ENCODE measurements around the gene KIF2A.

KIF2A gene

GRCh38 chr5:62305715-62306322 is at the start of gene KIF2A:
Gene KIF2A (plus strand): TSS chr5:62306206. CDS start chr5:62306473, 267 bp downstream.
- no peak for TF ChIP-seq ZNF274 (IDR thresholded peaks at IDR 0.05; ENCODE audit: low read depth, low read length)
- H3K4me3 ChIP-seq (ENCODE audit: low read length), result peak within 1 kb of the TSS; percentile 92

GRCh38 chr5:62257020-62257367 is 49.0 kb upstream of the KIF2A start:
- no peak for TF ChIP-seq ZNF274 (IDR thresholded peaks at IDR 0.05; ENCODE audit: low read depth, low read length)
- H3K4me3 ChIP-seq (ENCODE audit: low read length), result no peak overlapping the region; the same call in 1 of the 2 replicates

GRCh38 chr5:62258654-62259053 is 47.4 kb upstream of the KIF2A start:
- no peak overlapping the region for H3K4me3 ChIP-seq (ENCODE audit: low read length)
- TF ChIP-seq ZNF274 (IDR thresholded peaks at IDR 0.05; ENCODE audit: low read depth, low read length), result no peak

GRCh38 chr5:62259699-62260250 is 46.2 kb upstream of the KIF2A start:
- TF ChIP-seq ZNF274 (IDR thresholded peaks at IDR 0.05; ENCODE audit: low read depth, low read length), result no peak
- no peak overlapping the region for H3K4me3 ChIP-seq (ENCODE audit: low read length)

- no peak overlapping the region for H3K4me3 ChIP-seq (ENCODE audit: low read length)
- TF ChIP-seq ZNF274 (IDR thresholded peaks at IDR 0.05; ENCODE audit: low read depth, low read length), result no peak
Measured at GRCh38 chr5:62260513-62260912, 45.5 kb upstream of the KIF2A start.

- no peak overlapping the region for H3K4me3 ChIP-seq (ENCODE audit: low read length)
- no peak for TF ChIP-seq ZNF274 (IDR thresholded peaks at IDR 0.05; ENCODE audit: low read depth, low read length)
Measured at GRCh38 chr5:62263401-62263800, 42.6 kb upstream of the KIF2A start.

- TF ChIP-seq ZNF274 (IDR thresholded peaks at IDR 0.05; ENCODE audit: low read depth, low read length), result no peak
- H3K4me3 ChIP-seq (ENCODE audit: low read length), result no peak overlapping the region
Measured at GRCh38 chr5:62265648-62266112, 40.3 kb upstream of the KIF2A start.

GRCh38 chr5:62266573-62266972 is 39.4 kb upstream of the KIF2A start:
- TF ChIP-seq ZNF274 (IDR thresholded peaks at IDR 0.05; ENCODE audit: low read depth, low read length), result no peak
- no peak overlapping the region for H3K4me3 ChIP-seq (ENCODE audit: low read length)

GRCh38 chr5:62268234-62268633 is 37.8 kb upstream of the KIF2A start:
- TF ChIP-seq ZNF274 (IDR thresholded peaks at IDR 0.05; ENCODE audit: low read depth, low read length), result no peak
- H3K4me3 ChIP-seq (ENCODE audit: low read length), result no peak overlapping the region

- TF ChIP-seq ZNF274 (IDR thresholded peaks at IDR 0.05; ENCODE audit: low read depth, low read length), result no peak
- no peak overlapping the region for H3K4me3 ChIP-seq (ENCODE audit: low read length)
Measured at GRCh38 chr5:62268792-62269191, 37.2 kb upstream of the KIF2A start.

GRCh38 chr5:62271370-62271769 is 34.6 kb upstream of the KIF2A start:
- TF ChIP-seq ZNF274 (IDR thresholded peaks at IDR 0.05; ENCODE audit: low read depth, low read length), result no peak
- no peak overlapping the region for H3K4me3 ChIP-seq (ENCODE audit: low read length)

- TF ChIP-seq ZNF274 (IDR thresholded peaks at IDR 0.05; ENCODE audit: low read depth, low read length), result no peak
- H3K4me3 ChIP-seq (ENCODE audit: low read length), result no peak overlapping the region
Measured at GRCh38 chr5:62271870-62272269, 34.1 kb upstream of the KIF2A start.

GRCh38 chr5:62273687-62274086 is 32.3 kb upstream of the KIF2A start:
- TF ChIP-seq ZNF274 (IDR thresholded peaks at IDR 0.05; ENCODE audit: low read depth, low read length), result no peak
- no peak overlapping the region for H3K4me3 ChIP-seq (ENCODE audit: low read length)

- TF ChIP-seq ZNF274 (IDR thresholded peaks at IDR 0.05; ENCODE audit: low read depth, low read length), result no peak
- no peak overlapping the region for H3K4me3 ChIP-seq (ENCODE audit: low read length)
Measured at GRCh38 chr5:62275581-62275980, 30.4 kb upstream of the KIF2A start.

- no peak overlapping the region for H3K4me3 ChIP-seq (ENCODE audit: low read length)
- no peak for TF ChIP-seq ZNF274 (IDR thresholded peaks at IDR 0.05; ENCODE audit: low read depth, low read length)
Measured at GRCh38 chr5:62281411-62281810, 24.6 kb upstream of the KIF2A start.

GRCh38 chr5:62282064-62282463 is 23.9 kb upstream of the KIF2A start:
- H3K4me3 ChIP-seq (ENCODE audit: low read length), result no peak overlapping the region
- TF ChIP-seq ZNF274 (IDR thresholded peaks at IDR 0.05; ENCODE audit: low read depth, low read length), result no peak

All from GM08714 (cell line).